Stimulated activated CD8-positive, alpha-beta memory T cell treated with anti-CD3 and anti-CD28 coated beads, Interleukin-4, amount 100 ng/mL, for 24 hours (primary cell): Measurements from ENCODE around the gene ACOXL.

Experiments used
- DNase-seq: peaks from one replicate; pipeline ENCODE4 v3.0.0-alpha.2; 2020; ENCODE audit warnings: low read depth

ACOXL gene

GRCh38 chr2:110755491-110756078 lies 23.2 kb downstream of the ACOXL start:
- DNase-seq: no peak

GRCh38 chr2:110759411-110759810 lies 27.0 kb downstream of the ACOXL start:
- DNase-seq: no peak

DNA sequence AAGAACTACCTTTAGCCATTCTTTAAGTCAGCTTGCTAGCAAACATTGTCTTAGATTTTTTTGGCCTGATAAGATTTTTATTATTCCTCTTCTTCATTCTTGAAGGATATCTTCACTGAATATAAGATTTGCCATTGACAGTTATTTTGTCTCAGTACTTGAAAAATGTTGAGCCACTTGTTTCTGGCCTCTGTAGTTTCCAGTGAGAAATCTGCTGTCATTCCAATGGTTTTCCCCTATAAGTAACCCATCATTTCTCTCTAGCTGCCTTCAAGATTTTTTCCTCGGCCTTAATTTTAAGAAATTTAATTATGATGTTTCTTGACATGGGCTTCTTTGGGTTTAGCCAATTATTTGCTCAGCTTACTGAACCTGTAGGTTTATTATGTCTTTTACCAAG lies 32.6 kb downstream of the ACOXL start:
- no peak for DNase-seq

DNA sequence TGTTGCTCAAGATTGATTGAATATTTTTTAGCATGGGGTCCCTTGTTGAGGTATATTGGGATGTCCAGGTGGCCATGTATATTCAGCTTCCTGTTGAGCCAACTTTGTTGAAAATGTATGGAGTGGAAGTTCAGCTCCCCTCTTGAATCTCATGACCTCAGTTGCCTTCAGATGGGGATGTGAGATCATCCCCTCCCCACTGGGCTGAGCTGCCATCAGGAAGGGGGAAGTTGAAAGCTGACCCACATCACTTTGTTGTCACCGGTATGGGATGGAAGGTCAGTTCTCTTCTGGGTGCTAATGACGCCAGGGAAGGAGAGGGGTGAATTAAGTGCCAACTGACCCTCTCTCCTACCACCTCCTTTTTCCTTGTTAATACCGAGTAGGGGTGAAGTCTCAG lies 33.9 kb downstream of the ACOXL start:
- no peak for DNase-seq

- no peak for DNase-seq
These were observed 36.2 kb downstream of the ACOXL start for GRCh38 chr2:110768591-110768990.

- DNase-seq: no peak
These were observed 38.1 kb downstream of the ACOXL start for GRCh38 chr2:110770404-110770958.

- no peak for DNase-seq
These were observed 38.6 kb downstream of the ACOXL start for GRCh38 chr2:110770959-110771431.

GRCh38 chr2:110771547-110772382 lies 39.4 kb downstream of the ACOXL start:
- no peak for DNase-seq

GRCh38 chr2:110772383-110772755 lies 40.0 kb downstream of the ACOXL start:
- DNase-seq: no peak

- DNase-seq: no peak
These were observed 41.1 kb downstream of the ACOXL start for GRCh38 chr2:110773401-110773921.

DNA sequence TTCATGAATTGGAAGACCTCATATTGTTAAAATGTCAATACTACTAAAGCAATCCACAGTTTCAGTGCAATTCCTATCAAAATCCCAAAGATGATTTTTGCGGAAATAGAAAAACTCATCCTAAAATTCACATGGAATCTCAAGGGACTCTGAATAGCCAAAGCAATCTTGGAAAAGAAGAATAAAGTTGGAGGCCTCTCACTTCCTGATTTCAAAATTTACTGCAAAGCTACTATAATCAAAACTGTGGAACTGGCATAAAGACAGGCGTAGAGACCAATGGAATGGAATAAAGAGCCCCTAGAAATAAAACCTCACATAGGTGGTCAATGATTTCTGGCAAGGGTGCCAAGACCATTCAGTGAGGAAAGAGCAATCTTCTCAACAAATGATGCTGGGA lies 42.3 kb downstream of the ACOXL start:
- no peak for DNase-seq

- DNase-seq: no peak
These were observed 45.3 kb downstream of the ACOXL start for GRCh38 chr2:110777531-110778311.

DNA sequence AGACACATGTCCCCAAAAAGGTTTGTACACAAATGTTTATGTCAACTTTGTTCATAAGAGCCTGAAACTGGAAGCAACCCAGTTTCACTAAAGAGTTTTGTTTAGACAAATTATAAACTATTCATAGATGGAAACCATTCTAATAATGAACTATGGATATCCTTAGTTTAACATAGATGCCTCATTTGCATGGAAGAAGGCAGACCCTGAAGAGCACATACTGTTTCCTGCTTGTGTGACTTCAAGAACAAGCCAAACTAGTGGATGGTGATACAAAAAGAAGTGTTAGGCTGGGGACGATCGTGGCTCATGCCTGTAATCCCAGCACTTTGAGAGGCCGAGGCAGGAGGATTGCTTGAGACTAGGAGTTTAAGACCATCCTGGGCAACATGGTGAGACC lies 48.1 kb downstream of the ACOXL start:
- DNase-seq: no peak

- no peak for DNase-seq
These were observed 51.0 kb downstream of the ACOXL start for GRCh38 chr2:110783196-110783873.

GRCh38 chr2:110784047-110784631 lies 51.8 kb downstream of the ACOXL start:
- no peak for DNase-seq

DNA sequence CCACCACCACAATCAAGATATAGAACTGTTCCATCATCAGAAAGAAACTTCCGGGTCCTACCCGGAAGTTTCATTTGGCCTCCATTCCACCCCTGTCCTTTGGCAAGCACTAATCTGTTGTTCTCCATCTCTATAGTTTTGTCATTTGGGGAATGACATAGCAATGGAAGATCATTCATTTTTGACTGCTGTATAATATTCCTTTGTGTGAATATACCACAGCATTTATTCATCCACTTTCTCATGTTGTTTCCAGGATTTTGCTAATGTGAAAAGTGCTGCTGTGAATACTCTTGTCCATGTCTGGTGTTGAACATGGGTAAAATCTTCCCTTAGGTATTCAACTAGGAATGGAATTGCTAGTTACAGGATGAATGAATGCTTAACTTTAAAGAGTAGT lies 53.1 kb downstream of the ACOXL start:
- no peak for DNase-seq

DNA sequence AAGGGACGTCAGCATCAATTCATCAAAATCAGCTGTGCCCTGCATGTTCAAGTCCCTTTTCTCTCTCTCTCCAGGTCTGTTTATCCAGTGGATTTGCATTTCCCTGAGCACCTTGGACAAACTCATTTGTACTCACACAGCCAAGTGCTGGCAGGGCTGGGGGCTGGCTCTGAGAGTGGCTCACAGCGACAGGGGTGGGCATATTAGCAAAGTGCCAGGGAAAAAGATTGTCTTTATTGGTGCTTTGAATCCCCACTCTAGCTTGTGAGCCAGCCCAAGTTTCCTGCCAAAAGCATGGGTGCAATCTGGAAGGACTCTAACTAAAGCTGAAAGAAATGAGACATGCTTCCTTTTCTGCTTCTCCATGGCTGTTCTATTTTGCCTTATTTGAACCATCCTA lies 56.6 kb downstream of the ACOXL start:
- DNase-seq: no peak

DNA sequence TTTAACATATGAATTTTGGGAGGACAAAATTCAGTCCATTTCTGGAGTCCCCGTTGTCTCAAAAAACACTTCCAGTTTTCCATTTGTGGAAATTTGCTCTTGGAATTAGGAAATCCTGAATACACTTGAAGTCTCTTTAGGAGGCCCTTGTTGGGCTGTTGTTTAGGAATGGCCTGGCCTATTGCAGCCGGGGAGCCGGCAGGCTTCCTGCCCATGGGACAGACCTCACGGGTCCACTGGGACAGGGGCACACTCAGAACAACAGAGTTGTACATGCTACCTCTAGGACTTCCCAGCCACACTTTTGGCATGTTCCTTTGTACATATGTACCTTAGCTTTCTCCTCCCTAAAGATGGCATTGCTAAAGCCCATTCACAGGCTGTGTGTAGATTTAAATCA lies 57.3 kb downstream of the ACOXL start:
- no peak for DNase-seq

DNA sequence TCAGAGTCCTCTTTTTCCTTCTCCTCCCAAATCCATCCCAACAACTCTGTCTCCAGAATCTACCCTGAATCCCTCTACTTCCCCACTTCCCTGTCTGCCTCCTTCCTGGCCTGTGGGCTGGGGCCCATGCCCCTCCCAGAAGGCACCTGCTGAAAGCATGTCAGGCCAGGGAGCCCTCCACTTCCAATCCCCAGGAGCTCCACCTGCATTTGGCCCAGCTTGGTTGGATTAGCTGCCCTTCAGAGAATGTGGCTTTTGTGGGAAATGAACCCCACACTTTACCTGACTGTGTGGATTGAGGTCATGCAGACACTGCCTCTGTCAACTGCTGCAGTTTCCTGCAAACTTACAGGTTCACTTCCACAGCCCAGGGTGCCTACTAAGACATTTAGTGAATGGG lies 58.5 kb downstream of the ACOXL start:
- no peak for DNase-seq

DNA sequence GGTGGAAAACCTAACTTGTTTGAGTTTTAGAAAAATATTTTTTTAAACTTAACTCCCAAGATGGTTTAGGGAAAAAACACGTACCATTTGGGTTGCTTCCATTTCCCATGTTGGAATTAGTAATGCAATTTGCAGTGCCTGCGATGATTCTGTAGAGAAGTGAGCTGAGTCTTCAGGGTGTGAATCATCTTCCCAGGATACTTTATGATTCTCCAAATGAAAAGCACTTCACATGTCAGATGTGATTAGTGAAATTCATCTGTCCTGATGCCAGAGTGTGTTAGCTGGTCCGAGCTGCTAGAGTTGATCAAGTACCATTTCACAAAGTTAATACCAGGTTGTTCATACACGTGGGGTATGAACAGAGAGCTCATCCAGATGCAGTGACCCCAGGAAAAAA lies 59.1 kb downstream of the ACOXL start:
- DNase-seq: no peak

- no peak for DNase-seq
These were observed 60.7 kb downstream of the ACOXL start for GRCh38 chr2:110793034-110793433.
